Left ventricle myocardium inferior (tissue), 1 donor: ENCODE data around the gene GLP2R. TPM values are rescaled to one million over a fixed set of nuclear protein-coding genes. Genes with fewer than 3 reads are reported as not detected.

Experiments used
- DNase-seq: peaks from one replicate; pipeline ENCODE4 v3.0.0-alpha.2; 2020
- H3K27ac ChIP-seq: fragments of 200-600 bp; replicated peaks from 2 replicates; pipeline ENCODE4 v1.8.0; 2021
- H3K27me3 ChIP-seq: fragments of 200-600 bp; 2 replicates; pipeline ENCODE4 v1.8.0; 2021; ENCODE audit warnings: low read depth
- H3K36me3 ChIP-seq: fragments of 200-600 bp; 2 replicates; pipeline ENCODE4 v1.8.0; 2021
- H3K4me1 ChIP-seq: fragments of 200-600 bp; 2 replicates; pipeline ENCODE4 v1.8.0; 2021
- H3K4me3 ChIP-seq: fragments of 200-600 bp; 2 replicates; pipeline ENCODE4 v1.8.0; 2021; ENCODE audit warnings: mild to moderate bottlenecking, moderate library complexity
- H3K9me3 ChIP-seq: fragments of 200-600 bp; replicated peaks from 2 replicates; pipeline ENCODE4 v1.8.0; 2021
- intact Hi-C: fragments of 100-400 bp; cut with micrococcal nuclease; formaldehyde crosslinking; loops from one replicate; pipeline ENCODE4 v1.11.0; 2022
- total RNA-seq: library from RNA; stranded (reverse); fragmentation: NEBNext Ultra II Directional; extraction: Animal tissue kit (Norgen Biotek cat#: 25700); gene quantifications from one replicate; pipeline ENCODE4 v1.2.1, GENCODE V29; 2021
- TF ChIP-seq, protein P1 (sequence below): fragments of 200-600 bp; IDR thresholded peaks from 2 replicates; pipeline ENCODE4 v1.8.0; 2021; ENCODE audit warnings: antibody characterized with exemption, mild to moderate bottlenecking, borderline replicate concordance
- donor health status: DM: no; HTN: yes; CAD: no; lungs with severe emphysema.

Gene GLP2R
- total RNA-seq, 1 donor from 2014 or later, result not detected

- intact Hi-C loops, result no loop called here
- Histone ChIP-seq H3K36me3 (no peaks in the 10 kb centered on the region), H3K27ac (no peak overlapping the region), H3K4me1 (no peaks in the 10 kb centered on the region), H3K9me3 (peaks cover 18% of the 10 kb centered on the region), H3K4me3 (no peak overlapping the region), H3K27me3 (no peaks in the 10 kb centered on the region)
- TF ChIP-seq, protein P1, sequence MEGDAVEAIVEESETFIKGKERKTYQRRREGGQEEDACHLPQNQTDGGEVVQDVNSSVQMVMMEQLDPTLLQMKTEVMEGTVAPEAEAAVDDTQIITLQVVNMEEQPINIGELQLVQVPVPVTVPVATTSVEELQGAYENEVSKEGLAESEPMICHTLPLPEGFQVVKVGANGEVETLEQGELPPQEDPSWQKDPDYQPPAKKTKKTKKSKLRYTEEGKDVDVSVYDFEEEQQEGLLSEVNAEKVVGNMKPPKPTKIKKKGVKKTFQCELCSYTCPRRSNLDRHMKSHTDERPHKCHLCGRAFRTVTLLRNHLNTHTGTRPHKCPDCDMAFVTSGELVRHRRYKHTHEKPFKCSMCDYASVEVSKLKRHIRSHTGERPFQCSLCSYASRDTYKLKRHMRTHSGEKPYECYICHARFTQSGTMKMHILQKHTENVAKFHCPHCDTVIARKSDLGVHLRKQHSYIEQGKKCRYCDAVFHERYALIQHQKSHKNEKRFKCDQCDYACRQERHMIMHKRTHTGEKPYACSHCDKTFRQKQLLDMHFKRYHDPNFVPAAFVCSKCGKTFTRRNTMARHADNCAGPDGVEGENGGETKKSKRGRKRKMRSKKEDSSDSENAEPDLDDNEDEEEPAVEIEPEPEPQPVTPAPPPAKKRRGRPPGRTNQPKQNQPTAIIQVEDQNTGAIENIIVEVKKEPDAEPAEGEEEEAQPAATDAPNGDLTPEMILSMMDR, result no peak
- DNase-seq, result no peak
Observed at GRCh38 chr17:9855036-9855435, 29.3 kb downstream of the GLP2R start.

GRCh38 chr17:9859781-9860180 is 34.1 kb downstream of the GLP2R start:
- H3K27ac ChIP-seq, result no peak overlapping the region
- H3K9me3 ChIP-seq, result peaks cover 38% of the 10 kb centered on the region
- no peaks in the 10 kb centered on the region for H3K27me3 ChIP-seq
- TF ChIP-seq, protein P1, result no peak
- H3K36me3 ChIP-seq, result no peaks in the 10 kb centered on the region
- no peak overlapping the region for H3K4me3 ChIP-seq
- H3K4me1 ChIP-seq, result no peaks in the 10 kb centered on the region
- intact Hi-C loops, result no loop called here
- no peak for DNase-seq

- TF ChIP-seq, protein P1, result no peak
- intact Hi-C loops, result no loop called here
- no peak overlapping the region for H3K4me3 ChIP-seq
Observed at GRCh38 chr17:9860851-9861250, 35.1 kb downstream of the GLP2R start.

GRCh38 chr17:9862220-9862619 is 36.5 kb downstream of the GLP2R start:
- H3K27ac ChIP-seq, result no peak overlapping the region
- H3K36me3 ChIP-seq, result no peaks in the 10 kb centered on the region
- intact Hi-C loops, result no loop called here
- TF ChIP-seq, protein P1, result no peak
- no peak for DNase-seq
- peaks cover 44% of the 10 kb centered on the region for H3K9me3 ChIP-seq
- H3K4me1 ChIP-seq, result no peaks in the 10 kb centered on the region
- no peaks in the 10 kb centered on the region for H3K27me3 ChIP-seq
- H3K4me3 ChIP-seq, result no peak overlapping the region

More at GRCh38 chr17:9860851-9861250, 35.1 kb downstream of the GLP2R start:
- Histone ChIP-seq H3K27me3 (no peaks in the 10 kb centered on the region), H3K36me3 (no peaks in the 10 kb centered on the region), H3K27ac (no peak overlapping the region), H3K9me3 (peaks cover 38% of the 10 kb centered on the region), H3K4me1 (no peaks in the 10 kb centered on the region)
- no peak for DNase-seq

GRCh38 chr17:9862949-9863348 is 37.2 kb downstream of the GLP2R start:
- no peak for DNase-seq
- Histone ChIP-seq H3K36me3 (no peaks in the 10 kb centered on the region), H3K4me3 (no peak overlapping the region), H3K27me3 (no peaks in the 10 kb centered on the region), H3K9me3 (peaks cover 39% of the 10 kb centered on the region), H3K4me1 (no peaks in the 10 kb centered on the region), H3K27ac (no peak overlapping the region)
- TF ChIP-seq, protein P1, result no peak
- intact Hi-C loops, result no loop called here

DNA sequence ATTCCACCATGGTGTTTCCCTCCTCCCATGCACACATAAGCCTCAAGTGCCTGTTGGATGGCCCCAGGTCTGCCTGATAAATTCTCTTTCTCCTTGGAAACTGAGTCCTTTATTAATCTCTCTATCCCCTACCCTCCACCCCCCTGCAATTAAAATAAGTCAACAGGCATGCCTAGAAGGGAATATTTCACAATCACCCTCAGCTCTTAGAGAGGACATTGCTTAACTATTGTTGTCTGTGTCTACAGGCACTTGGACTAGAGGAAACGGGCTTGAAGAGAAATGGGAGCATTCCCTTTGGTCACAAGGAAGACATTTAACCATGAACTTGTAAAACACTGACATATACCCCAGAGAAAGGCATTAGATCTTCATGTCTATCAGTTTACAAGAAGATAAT is 39.9 kb downstream of the GLP2R start:
- no peak overlapping the region for H3K4me3 ChIP-seq
- DNase-seq, result no peak
- TF ChIP-seq, protein P1, result no peak
- peaks cover 21% of the 10 kb centered on the region for H3K9me3 ChIP-seq
- H3K27me3 ChIP-seq, result no peaks in the 10 kb centered on the region
- H3K4me1 ChIP-seq, result no peaks in the 10 kb centered on the region
- no peaks in the 10 kb centered on the region for H3K36me3 ChIP-seq
- H3K27ac ChIP-seq, result no peak overlapping the region
- intact Hi-C loops, result no loop called here
